Measurements from ENCODE around the gene MLEC. TPM values are rescaled to one million over a fixed set of nuclear protein-coding genes. Genes with fewer than 3 reads are reported as not detected.
A peak's percentile ranks its signal among the peaks of the same experiment; 100 is the strongest.

MLEC gene
- total and polyA plus RNA-seq, 2 of the 13 experiments (the other 11 are each of a cell fraction or from before 2014, with no cell fraction given): 49.8 to 156 TPM

- TF ChIP-seq ZFP91 (CRISPR knock-in tag; IDR thresholded peaks at IDR 0.05; ENCODE audit: borderline replicate concordance) (no peak), RCOR2 (CRISPR knock-in tag; IDR thresholded peaks at IDR 0.05) (no peak), SMARCC2 (IDR thresholded peaks at IDR 0.05) (no peak), ATM (IDR thresholded peaks at IDR 0.05; ENCODE audit: borderline replicate concordance) (no peak), KDM3A (CRISPR knock-in tag; IDR thresholded peaks at IDR 0.05; ENCODE audit: low read depth) (no peak), FOXM1 (CRISPR knock-in tag; IDR thresholded peaks at IDR 0.05) (no peak), SP2 (CRISPR knock-in tag; IDR thresholded peaks at IDR 0.05) (peak; percentile 73), TFAP4 (IDR thresholded peaks at IDR 0.05; ENCODE audit: borderline replicate concordance, low read depth) (no peak), ZNF772 (CRISPR knock-in tag; IDR thresholded peaks at IDR 0.05) (no peak), JUN (CRISPR knock-in tag; IDR thresholded peaks at IDR 0.05) (no peak), ZNF576 (CRISPR knock-in tag; IDR thresholded peaks at IDR 0.05) (no peak), ZMYM3 (CRISPR knock-in tag; IDR thresholded peaks at IDR 0.05) (peak; percentile 19; the same call in 1 of the 2 replicates), PITX1 (CRISPR knock-in tag; IDR thresholded peaks at IDR 0.05) (no peak; the same call in 1 of the 2 replicates), ZNF318 (CRISPR knock-in tag; IDR thresholded peaks at IDR 0.05) (no peak), ZC3H13 (CRISPR knock-in tag; IDR thresholded peaks at IDR 0.05) (no peak), ZNF792 (CRISPR knock-in tag; IDR thresholded peaks at IDR 0.05) (0 out of 2 replicates have a peak, but pooled peaks have one; percentile 15), ZNF432 (CRISPR knock-in tag; IDR thresholded peaks at IDR 0.05; ENCODE audit: borderline replicate concordance) (no peak), ZNF564 (CRISPR knock-in tag; IDR thresholded peaks at IDR 0.05) (no peak), ZFP90 (CRISPR knock-in tag; IDR thresholded peaks at IDR 0.05; ENCODE audit: borderline replicate concordance) (no peak; the same call in 1 of the 2 replicates), ZIK1 (CRISPR knock-in tag; IDR thresholded peaks at IDR 0.05; ENCODE audit: borderline replicate concordance, low read depth) (no peak)
Observed at GRCh38 chr12:120686151-120686689, 729 bp upstream of the MLEC start (continued).
